Measurements from ENCODE around the gene ERP44.
"Not testable (repeated sequence)": the region's sequence is repeated elsewhere in the genome, so short reads cannot be mapped to it uniquely, and the experiment has no call there.

ERP44 gene

GRCh38 chr9:100066539-100066938 lies 32.3 kb downstream of the ERP44 start:
- DNase-seq (ENCODE audit: low read depth) = no peak
- TF ChIP-seq CTCF (IDR thresholded peaks at IDR 0.05; ENCODE audit: control insufficient read depth, extremely low read depth, insufficient read depth) = no peak
- H3K4me3 ChIP-seq (ENCODE audit: low read depth, low read length) = no peak overlapping the region

- no peak for TF ChIP-seq CTCF (IDR thresholded peaks at IDR 0.05; ENCODE audit: control insufficient read depth, extremely low read depth, insufficient read depth)
- no peak overlapping the region for H3K4me3 ChIP-seq (ENCODE audit: low read depth, low read length)
- DNase-seq (ENCODE audit: low read depth) = no peak
Measured at GRCh38 chr9:100064872-100065581, 33.8 kb downstream of the ERP44 start.

GRCh38 chr9:100063185-100063584 lies 35.6 kb downstream of the ERP44 start:
- DNase-seq (ENCODE audit: low read depth) = no peak
- no peak for TF ChIP-seq CTCF (IDR thresholded peaks at IDR 0.05; ENCODE audit: control insufficient read depth, extremely low read depth, insufficient read depth)
- H3K4me3 ChIP-seq (ENCODE audit: low read depth, low read length) = no peak overlapping the region

GRCh38 chr9:100062683-100063082 lies 36.1 kb downstream of the ERP44 start:
- not testable (repeated sequence) for H3K4me3 ChIP-seq (ENCODE audit: low read depth, low read length); DNase-seq (ENCODE audit: low read depth)

- no peak overlapping the region for H3K4me3 ChIP-seq (ENCODE audit: low read depth, low read length)
- no peak for DNase-seq (ENCODE audit: low read depth)
- no peak for TF ChIP-seq CTCF (IDR thresholded peaks at IDR 0.05; ENCODE audit: control insufficient read depth, extremely low read depth, insufficient read depth)
Measured at GRCh38 chr9:100058699-100059579, 39.9 kb downstream of the ERP44 start.

GRCh38 chr9:100057624-100058023 lies 41.2 kb downstream of the ERP44 start:
- no peak for DNase-seq (ENCODE audit: low read depth)
- no peak overlapping the region for H3K4me3 ChIP-seq (ENCODE audit: low read depth, low read length)
- TF ChIP-seq CTCF (IDR thresholded peaks at IDR 0.05; ENCODE audit: control insufficient read depth, extremely low read depth, insufficient read depth) = no peak

GRCh38 chr9:100056561-100056960 lies 42.2 kb downstream of the ERP44 start:
- no peak for DNase-seq (ENCODE audit: low read depth)
- no peak overlapping the region for H3K4me3 ChIP-seq (ENCODE audit: low read depth, low read length)
- no peak for TF ChIP-seq CTCF (IDR thresholded peaks at IDR 0.05; ENCODE audit: control insufficient read depth, extremely low read depth, insufficient read depth)

All from LNCaP clone FGC (cell line).